SH-SY5Y (cell line): ENCODE measurements around the gene LRRC38.

Experiments
- GATA2 ChIP-seq: IDR thresholded peaks from 2 replicates; pipeline ENCODE4 v1.6.1; 2011; ENCODE audit warnings: mild to moderate bottlenecking, low read depth, low read length
- GATA3 ChIP-seq: IDR thresholded peaks from 2 replicates; pipeline ENCODE4 v1.6.1; 2011; ENCODE audit warnings: low read depth, mild to moderate bottlenecking, low read length, moderate library complexity

Gene LRRC38

DNA sequence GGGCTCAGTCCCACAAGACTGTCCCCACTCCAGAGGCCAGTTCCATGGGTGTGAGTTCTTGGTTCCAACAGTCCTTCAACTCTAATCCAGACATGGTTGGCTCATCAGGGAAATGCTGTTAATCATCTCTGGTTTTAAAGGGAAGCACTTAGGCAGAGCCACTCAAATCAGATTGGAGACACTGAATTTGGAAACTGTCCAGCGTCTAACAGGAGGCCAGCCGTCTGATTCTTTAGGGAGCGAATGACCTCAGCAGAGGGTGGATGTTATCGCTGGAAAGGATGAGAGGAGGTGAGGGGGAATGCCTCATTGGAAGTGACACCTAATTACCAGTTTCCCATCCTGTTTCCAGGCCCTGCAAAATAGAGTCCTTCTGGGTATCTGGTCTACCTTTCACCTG lies 22.8 kb upstream of the LRRC38 start:
- TF ChIP-seq GATA2 (no peak), GATA3 (no peak)

DNA sequence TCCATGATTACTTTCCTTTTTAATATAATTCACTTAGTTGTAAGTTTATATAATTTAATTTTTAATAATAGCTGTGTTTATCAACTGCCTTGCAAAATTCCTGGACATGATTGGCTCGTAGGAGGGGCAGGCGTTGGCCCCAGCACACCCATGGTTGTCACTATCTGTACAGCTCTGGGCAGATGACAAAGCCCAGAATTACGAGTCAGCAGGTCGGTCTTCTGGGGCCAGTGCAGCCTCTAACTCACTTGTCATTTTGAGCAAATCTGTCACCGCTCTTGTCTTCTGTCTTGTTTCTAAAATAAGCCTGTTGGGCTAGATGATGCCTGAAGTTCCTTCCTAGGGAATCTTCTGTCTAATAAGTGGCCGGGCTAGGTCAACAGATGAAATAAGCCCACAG lies 21.4 kb upstream of the LRRC38 start:
- TF ChIP-seq GATA2 (no peak), GATA3 (no peak)

DNA sequence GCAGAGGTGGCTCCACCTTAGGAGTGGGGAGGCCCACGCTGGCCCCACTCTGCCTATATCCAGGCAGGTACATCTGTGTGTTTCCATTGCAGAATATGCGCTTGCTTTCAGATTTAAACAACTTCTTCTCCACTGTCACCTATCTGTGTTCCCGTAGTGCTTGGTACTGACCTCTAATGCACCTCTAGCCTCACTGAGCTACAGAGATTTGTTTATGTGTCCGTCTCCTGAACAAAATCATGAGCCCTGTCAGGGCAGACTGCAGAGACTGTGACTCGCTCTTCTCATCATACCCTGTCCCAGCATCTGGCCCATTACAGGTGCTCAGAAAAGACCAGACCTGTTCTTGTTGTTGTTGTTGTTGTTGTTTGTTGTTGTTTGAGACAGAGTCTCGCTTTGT lies 14.5 kb upstream of the LRRC38 start:
- no peak for TF ChIP-seq GATA3
- no peak for TF ChIP-seq GATA2

DNA sequence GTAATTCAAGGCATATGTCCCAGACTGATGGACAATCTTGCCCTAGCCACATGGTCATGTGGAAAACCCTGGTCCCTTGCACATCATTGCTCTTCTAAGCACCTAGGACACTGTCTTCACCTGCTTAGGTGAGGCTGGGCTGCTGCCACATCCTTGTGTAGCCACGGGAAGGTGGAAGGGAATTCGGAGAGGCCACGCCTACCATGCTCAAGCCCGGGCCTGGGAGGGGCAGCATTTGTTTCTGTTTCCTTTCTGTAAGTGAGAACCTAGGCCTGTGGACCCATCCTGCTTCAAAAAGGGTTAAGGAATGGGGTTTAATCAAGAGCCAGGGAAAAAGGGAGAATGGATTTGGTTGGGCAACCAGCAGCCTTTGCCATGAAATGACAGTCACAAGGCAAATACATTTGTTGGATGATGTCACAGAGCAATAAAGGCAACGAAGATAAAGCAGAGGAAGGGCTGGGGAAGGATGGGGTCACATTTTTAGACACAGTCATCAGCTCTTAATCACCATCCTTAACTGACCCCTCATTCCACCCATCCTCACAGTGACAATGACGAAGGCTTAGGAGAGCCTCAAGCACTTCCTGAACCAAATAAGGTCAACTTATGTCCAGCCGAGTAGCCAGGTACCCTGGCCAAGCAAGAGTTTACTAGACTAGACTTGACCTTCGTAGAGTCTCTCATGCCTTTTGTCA lies 10.1 kb upstream of the LRRC38 start:
- TF ChIP-seq GATA3 (no peak), GATA2 (no peak)

DNA sequence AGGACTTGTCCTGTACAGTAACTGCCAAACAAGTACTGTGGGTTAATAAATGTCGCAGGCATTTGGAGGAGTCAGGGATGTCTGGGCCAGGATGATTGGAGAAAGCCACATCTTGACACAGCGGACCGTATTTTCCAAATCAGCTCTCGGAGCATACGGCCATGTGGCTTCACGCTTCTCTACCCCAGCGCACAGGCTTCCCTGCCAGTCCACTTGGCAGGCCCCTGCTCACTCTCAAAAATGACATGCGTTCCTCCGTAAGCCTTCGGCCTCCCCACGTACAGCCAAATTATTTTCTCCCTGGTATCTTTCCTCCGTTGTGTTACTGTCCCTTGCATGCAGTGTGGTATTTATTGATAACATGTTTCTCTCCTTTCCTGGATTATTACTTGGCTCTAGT lies 7.2 kb upstream of the LRRC38 start:
- TF ChIP-seq GATA3 (no peak), GATA2 (no peak)

DNA sequence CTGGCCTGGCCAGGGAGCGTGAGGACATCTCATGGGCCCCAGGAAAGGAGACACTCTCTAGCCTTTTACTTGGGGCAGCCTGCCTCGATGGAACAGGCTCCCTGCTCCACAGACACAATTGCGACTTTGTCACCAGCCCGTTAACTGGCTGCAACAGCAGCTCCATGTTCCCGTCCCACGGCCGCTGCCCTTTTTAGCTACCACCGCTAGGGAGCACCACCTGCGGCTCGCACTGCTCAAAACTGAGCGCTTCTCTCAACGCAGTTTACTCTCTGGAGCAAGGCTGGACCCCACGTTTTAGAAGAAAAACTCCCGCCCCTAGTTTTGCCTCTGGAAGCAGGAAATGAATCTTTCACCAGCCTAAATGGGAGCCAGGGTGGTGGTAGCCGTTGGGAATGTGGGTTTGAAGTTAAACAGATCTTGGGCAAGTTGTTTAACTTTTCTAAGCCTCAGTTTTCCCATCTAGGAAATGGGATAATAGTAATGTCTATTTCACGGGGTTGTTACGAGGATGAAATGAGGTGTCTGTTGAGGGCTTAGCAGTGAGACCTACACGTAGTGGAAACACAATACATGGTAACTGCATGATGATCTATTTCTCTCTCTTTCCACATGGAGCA lies 3.5 kb upstream of the LRRC38 start:
- TF ChIP-seq GATA3: no peak

DNA sequence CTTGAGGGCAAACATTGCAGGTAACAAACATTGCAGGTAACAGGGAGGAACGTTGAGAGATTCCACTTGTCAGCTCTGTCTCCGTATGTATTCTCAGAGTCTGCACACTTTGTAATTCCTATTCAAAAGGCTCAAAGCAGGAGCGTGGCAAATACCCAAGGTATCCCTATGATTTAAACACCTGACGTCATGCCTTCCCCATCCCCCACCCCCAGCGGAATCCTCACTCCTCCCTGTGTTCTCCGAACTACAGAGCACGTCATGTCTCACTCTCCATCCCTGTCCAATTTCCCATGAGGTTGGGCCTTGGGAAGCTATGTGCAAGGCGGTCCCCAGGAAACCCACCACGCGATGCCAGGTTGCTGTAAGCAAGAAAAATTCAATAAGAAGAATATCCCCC lies 2.8 kb upstream of the LRRC38 start:
- TF ChIP-seq GATA2 (no peak), GATA3 (no peak)

DNA sequence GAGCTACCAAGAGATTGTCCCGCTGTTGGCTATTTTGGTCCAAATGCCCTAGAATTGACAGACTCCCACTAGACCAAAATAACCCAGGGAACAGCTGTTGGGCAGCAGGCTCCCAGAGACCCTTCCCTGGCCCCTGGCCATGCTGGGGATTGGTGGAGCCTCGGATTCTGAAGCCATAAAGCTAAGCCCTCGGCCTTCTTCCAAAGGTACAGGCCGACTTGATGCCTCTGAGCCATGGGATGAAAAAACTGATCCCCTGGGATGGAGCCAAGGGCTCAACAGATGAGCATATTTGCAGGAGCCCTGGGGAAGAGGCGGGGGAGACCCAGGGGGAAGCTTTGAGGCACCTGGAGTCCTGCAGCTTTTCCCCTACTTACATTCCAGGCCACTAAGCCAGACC lies 1.0 kb upstream of the LRRC38 start:
- TF ChIP-seq GATA2: no peak
- no peak for TF ChIP-seq GATA3

DNA sequence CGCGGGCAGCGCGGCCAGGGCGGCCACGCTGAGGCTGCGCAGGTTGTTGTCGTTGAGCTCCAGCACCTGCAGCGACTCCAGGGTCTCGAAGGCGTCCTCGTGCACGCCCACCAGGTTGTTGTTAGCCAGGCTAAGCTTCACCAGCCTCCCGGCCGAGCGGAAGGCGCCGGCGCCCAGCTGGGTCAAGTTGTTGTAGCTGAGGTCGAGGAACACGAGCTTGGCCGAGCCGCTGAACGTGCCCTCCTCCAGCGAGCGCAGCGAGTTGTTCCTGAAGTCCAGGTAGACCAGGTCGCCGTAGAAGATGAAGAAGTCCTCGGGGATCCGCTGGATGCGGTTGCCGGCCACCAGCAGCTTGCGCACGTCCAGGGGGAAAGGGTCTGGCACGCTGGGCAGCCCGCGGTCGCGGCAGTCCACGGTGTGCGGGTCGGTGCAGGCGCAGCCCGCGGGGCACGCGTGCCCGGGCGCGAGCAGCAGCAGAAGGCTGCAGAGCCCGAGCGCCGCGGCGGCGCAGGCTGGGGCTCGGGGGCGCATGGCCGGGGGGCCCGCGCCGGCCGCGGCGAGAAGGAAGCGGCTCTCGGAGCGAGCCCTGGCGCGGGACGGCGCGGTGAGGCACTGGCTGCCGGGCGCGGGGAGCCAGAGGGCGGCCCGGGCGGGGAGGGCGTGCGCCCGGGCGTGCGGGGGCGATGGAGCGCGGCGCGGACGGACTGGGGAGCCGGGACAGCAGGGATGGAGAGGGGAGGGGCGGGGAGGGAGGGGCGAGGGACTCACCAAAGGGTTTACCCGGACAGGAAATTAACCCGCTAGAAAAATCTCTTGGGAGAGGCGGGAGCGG lies 524 bp downstream of the LRRC38 start:
- no peak for TF ChIP-seq GATA3
- no peak for TF ChIP-seq GATA2

DNA sequence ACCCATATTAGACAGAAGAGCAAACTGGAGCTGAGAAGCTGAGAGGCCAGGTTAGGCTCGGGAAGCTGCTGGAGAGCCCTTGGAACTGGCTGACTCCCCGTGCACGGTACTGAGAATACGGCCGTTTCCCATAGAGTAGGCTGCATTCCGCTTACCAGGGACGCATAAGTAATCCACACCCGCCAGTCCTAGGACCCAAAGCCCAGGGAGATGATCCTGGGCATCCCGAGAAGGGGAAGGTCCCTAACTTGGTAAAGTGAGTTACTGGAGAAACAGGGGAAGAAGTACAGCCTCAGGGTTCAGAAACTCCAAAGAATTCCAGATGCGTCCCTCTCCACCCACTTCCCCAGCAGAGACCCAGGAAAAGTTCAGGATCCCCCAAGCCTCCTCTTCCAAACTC lies 1.3 kb downstream of the LRRC38 start:
- TF ChIP-seq GATA2 (no peak), GATA3 (no peak)

DNA sequence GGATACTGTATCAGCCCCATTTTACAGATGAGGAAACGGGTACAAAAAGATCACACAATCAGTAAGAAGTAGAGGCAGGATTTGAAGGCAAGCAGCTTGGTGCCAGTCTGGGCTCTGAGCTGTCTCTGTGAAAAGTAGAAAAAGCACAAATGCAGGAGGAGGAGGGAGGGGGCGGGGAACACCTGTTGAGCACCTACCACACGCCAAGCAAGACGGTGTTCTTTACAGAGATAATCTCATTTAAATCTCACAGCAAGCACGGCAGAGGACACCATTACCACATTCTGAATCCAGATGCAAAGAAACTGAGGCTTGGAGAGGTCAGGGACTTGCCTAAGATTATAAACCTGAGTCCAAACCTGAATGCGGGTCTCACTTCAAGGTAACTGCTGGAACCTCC lies 3.3 kb downstream of the LRRC38 start:
- TF ChIP-seq GATA3 (no peak), GATA2 (no peak)

DNA sequence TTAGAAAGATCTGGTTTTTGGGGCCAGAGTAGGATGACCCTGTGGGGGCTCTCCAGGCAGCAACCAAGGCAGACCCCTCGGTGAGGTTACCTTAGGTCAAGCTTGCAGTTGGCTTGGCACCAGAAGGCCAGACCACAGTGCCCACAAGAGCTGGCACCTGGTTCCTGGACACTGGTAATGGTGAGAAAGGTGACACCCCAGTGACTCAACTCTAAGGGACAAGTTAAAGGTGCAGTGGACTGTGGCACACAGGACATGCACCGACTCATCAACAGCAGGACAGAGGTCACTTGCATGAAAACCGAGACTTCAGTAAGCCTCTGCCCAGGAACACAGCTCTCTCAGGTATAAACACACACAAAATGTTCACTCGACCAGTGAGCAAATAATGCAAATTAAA lies 6.7 kb downstream of the LRRC38 start:
- TF ChIP-seq GATA3 (no peak), GATA2 (no peak)

DNA sequence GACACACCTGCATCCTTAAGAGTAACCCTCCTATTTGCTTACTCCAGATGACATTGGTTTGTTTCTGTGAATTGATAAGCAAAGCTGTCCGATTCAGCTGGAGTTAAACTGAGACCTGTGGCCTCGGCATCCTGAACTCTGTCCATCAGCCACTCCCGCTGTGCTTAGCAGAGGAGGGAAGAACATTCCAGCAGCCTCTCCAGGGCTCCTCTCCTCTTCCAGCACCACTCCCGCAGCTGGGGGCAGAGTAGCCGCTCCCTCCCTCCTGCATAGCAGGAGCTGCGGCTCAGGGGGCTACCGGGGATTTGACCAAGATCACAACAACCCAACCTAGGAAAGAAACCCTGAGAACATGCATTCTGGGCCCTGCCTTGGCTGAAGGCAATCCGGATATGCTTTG lies 8.8 kb downstream of the LRRC38 start:
- TF ChIP-seq GATA2 (no peak), GATA3 (no peak)

DNA sequence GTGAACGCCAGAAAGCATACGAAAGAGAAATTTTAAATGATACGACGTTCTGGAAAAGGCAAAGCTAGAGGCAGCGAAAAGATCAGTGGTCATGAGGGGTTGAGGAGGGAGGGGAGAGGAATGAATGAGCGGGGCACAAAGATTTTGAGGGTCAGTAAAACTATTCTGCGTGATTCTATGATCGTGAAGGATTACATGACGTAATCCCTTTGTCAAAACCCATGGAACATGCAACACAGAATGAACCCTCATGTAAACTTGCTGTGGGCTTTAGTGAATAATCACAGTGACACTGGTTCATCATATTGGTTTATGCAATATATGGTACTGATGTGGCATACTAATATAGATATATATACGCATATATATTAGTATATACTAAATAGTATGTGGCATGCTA lies 13.0 kb downstream of the LRRC38 start:
- TF ChIP-seq GATA3 (no peak), GATA2 (no peak)

DNA sequence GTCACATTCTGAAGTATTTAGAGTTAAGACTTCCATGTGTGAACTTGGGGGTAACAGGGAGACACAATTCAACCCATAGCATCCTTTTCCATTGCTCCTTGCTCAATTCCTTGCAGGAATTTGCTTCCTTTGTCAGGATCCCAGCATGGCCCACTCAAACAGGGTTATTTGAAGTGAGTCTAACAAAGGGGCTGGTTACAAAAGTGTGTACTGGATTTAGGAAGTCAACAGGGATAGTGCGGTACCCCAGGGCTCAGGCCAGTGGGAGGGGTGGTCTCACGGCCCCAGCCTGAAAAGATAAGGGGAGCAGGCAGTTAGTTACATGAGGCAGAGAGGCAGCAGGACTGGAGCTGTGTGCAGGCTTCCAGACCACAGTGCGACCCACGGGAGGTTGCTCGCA lies 14.4 kb downstream of the LRRC38 start:
- TF ChIP-seq GATA2 (no peak), GATA3 (no peak)
